HG03025 (cell line): ENCODE results near the gene TNS1.
"Not testable (repeated sequence)": the region's sequence is repeated elsewhere in the genome, so short reads cannot be mapped to it uniquely, and the experiment has no call there.

Experiments
- ATAC-seq: cut with Tn5 transposase; IDR thresholded peaks from one replicate; pipeline ENCODE4 v1.9.1; 2021; ENCODE audit warnings: mild to moderate bottlenecking, moderate library complexity; ENCODE audit not compliant: unreplicated experiment, low FRiP score

TNS1 gene

GRCh38 chr2:218030409-218031195, 27.8 kb upstream of the TNS1 start:
- no peak for ATAC-seq

GRCh38 chr2:218029366-218030360, 26.9 kb upstream of the TNS1 start:
- no peak for ATAC-seq

DNA sequence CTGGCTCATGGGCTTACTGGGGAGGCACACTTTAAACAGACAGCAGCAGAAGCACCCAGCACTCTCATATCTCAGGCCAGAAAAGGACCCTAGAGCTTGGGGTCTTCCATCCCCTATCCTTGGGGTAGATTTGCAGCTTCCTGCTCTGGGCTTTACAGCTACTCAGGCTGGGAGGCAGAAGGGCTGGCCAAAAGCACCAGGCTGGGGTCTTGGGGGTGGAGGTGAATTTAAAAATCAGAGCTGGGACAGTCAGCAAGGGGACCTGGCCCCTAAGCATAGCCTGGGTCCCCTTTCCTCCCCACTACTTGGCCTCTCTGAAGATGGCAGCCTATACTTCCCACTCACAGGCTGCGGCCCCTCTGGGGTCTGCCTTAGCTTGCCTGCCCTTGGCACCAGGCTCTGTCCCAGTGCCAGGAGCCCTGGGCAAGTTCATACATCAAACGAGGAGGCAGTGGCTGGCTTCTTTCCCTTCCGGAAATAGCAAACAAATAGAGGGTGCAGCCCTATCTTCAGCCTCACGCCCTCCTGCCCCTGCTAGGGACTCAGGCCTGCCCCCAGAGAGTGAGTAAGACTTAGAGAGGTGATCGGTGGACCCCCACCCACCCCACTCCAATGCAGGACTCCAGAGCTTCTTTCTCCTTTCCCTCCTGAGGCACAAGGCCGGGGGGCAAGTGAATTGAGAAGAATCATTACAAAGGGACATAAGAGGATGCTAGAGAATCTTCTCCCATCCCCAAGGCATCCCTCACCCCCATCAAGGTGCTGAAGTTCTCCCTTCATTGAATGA, 26.0 kb upstream of the TNS1 start:
- ATAC-seq = no peak

- ATAC-seq = no peak
Measured at GRCh38 chr2:218028189-218028495, 25.3 kb upstream of the TNS1 start.

GRCh38 chr2:218027426-218028188, 24.8 kb upstream of the TNS1 start:
- no peak for ATAC-seq

- ATAC-seq = no peak
Measured at GRCh38 chr2:218026676-218027425, 24.1 kb upstream of the TNS1 start.

DNA sequence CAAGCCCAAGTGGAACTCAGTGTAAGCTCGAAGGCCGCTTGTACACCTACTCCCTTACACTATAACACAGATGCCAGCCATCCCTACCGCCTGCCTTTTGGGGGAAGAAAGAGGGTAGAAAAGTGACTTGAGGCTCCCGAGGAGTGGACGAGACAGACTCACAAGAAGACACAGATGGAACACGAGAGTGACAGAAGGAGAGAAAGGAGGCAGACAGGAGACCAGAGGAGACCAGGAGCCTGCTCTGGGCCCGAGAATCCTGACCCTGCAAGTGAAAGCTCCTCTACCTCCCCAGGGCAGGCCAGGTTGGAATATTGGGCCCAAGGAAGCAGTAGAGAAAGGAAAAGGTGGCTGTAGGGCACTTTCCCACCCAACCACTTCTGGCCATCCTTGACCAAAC, 23.4 kb upstream of the TNS1 start:
- no peak for ATAC-seq

- no peak for ATAC-seq
Measured at GRCh38 chr2:218024871-218025270, 22.1 kb upstream of the TNS1 start.

- ATAC-seq = no peak
Measured at GRCh38 chr2:218024336-218024735, 21.5 kb upstream of the TNS1 start.

GRCh38 chr2:218023636-218024035, 20.8 kb upstream of the TNS1 start:
- no peak for ATAC-seq

- no peak for ATAC-seq
Measured at GRCh38 chr2:218022851-218023530, 20.2 kb upstream of the TNS1 start.

GRCh38 chr2:218022131-218022850, 19.5 kb upstream of the TNS1 start:
- no peak for ATAC-seq

DNA sequence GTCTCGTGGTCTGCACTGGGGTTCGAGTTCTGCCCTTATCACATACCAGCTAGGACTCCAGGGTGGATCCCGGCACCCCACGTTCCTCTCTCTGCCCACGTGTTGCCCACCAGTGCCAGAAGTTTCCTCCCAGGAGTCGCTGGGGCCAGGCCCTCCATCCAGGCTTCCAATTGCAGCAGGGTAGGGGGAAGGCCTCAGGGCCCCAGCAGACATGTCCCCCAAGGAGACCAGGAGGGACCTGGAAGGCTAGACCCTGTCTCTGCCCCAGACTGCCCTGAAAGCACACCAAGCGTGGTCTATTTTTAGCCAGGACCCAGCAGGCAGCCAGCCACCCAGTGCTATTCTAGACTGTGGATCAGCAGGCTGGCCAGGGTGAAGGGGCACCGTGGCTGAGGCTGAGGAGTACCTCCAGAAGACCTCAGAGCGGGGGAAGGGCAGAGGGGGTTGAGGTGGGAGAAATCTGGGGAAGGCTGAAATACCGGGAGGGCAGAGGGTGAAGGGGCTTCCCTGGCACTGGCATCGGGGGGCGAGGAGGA, 18.8 kb upstream of the TNS1 start:
- no peak for ATAC-seq

GRCh38 chr2:218020966-218021535, 18.3 kb upstream of the TNS1 start:
- no peak for ATAC-seq

DNA sequence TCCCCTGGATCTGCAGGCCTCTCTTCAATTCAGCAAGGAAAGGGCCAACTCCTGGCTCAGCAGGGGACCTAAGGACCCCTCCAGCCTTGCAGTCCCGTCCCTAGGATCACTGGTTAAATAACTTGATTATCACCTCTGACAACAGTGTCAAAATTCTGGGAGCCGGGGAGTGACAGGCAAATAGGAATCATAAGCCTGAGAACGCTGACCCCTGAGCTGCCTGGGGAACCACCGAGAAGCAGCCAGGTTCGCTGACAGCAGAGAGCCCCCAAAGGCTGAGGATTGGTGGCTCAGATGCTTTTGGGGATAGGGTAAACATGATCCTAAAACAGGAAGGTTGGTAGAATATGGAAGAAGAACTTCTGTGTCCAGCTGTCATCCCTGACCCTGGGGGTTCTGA, 17.5 kb upstream of the TNS1 start:
- ATAC-seq = no peak

- ATAC-seq = no peak
Measured at GRCh38 chr2:218019411-218020060, 16.7 kb upstream of the TNS1 start.

DNA sequence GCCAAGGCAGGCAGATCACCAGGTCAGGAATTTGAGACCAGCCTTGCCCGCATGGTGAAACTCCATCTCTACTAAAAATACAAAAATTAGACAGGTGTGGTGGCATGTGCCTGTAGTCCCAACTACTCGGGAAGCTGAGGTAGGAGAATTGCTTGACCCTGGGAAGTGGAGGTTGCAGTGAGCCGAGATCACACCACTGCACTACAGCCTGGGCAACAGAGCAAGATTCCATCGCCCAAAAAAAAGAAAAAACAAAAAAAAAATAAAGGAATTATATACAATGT, 16.0 kb upstream of the TNS1 start:
- ATAC-seq = not testable (repeated sequence)
